HG03354 (cell line): Measurements from ENCODE around the gene ZCCHC7.

Experiments
- ATAC-seq: cut with Tn5 transposase; IDR thresholded peaks from one replicate; pipeline ENCODE4 v1.9.1; 2021; ENCODE audit warnings: mild to moderate bottlenecking; ENCODE audit not compliant: unreplicated experiment, poor library complexity, severe bottlenecking

ZCCHC7 gene

DNA sequence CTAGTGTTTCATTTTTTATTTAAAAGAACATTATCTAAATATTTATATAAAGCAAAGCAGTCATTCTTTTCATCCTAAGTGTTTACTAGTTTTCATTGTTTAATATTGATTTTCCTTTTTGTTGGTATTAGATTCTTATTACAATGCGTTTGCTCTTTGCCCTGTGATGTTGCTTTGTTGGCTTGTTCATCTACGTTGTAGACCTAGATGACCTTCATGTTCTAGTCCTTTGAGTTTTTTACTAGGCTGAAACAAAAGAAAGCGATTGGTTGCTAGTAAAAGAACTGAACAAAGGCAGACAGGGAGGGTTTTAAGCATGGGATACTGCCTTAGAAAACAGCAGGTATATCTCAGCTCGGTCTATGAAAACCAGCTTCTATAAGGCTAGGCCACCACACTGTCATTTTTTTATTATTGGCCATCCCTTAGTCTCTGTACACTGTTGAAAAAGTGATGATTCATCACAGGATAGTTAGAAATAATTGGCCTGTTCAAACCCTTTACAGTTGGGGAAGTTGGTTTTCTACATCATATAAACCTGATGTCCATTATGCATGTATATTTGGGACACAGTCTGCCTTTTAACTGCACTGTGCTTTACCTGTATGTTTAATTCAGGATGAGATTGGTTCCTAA lies 119.0 kb downstream of the ZCCHC7 start:
- no peak for ATAC-seq

DNA sequence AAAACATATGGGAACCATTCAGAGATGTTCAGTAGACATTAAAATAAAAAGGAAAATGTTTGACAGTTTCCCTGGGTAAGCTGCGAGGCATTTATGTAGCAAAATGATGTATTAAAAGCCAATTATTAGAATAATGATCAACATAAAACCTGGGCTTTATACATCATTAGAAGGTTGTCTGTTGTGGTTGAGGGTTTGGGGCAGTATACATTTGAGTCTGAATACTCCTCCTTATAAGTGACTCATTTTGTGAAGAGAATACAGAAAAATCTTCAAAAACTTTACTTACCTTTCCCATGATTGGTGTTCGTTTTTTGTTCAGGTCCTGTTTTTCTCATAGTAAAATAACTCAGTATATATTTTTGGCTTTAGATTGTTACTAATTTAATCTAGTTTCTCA lies 119.5 kb downstream of the ZCCHC7 start:
- no peak for ATAC-seq

DNA sequence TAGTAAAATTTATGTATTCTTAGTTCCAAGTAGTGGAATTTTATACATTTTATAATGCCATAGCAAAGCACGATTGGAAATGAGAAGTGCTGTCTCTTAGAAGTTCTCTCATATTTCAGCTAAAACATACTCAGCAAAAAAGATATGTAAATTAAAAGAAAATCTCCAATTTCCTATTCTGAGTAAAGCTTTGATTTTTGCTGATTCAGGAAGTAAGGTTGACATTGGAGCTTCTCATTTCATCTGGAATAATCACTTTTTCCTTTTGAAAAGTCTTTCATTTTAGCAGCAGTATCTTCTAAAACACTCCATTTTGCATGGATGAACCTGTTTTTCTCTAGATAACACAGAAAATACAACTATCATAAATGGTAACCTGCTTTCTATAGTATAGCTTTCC lies 121.0 kb downstream of the ZCCHC7 start:
- no peak for ATAC-seq

DNA sequence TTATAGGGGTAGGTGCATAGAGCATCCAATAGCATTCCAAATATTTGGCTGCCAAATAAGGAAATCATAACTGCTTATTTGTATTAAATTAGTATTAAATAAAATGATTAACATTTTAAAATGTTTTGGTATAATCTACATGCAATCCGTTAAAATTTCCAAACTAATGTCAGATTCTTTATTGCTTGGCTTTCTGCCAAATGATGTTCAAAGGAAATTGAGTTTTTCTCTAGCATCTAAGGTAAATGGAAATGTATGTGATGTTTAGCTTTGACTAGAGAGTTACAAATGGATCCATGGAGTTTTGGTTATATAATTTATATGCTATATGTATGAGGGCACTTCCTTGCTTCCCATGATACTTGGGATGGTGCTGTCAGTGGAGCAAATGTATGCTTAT lies 121.7 kb downstream of the ZCCHC7 start:
- ATAC-seq, result no peak

DNA sequence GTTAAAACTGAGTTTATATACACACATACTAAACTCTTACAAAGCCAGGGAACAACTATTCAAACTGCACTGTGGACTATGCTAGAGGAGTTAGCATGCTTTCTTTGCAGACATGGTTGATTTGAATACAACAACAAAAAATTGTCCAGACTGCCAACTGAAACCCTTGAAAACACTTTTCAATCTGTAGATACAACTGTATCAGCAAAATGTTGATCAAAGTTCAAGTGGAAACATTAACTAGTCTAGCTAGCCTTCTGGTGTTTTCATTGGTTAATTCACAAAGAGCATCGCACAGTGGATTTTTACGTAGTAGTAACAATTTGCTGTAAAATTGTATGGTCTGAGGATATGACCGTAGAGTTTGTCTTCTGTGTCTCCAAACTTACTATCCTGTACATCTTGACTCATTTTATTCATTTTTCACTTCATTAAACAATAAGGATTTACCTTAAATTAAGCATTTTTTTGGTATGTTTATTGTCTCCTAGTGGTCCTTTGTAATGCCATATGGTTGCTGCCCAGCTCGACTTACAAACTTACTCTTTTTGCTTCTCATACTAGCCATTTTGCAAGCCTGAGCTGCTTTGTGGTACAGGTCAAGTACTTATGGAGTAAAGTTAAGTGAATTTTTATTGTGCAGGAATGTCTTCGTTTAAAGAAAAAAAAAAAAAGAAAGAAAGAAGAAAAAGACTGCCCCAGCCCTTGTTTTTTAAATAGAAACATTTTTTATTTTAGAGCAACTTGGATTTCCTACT lies 123.4 kb downstream of the ZCCHC7 start:
- no peak for ATAC-seq

DNA sequence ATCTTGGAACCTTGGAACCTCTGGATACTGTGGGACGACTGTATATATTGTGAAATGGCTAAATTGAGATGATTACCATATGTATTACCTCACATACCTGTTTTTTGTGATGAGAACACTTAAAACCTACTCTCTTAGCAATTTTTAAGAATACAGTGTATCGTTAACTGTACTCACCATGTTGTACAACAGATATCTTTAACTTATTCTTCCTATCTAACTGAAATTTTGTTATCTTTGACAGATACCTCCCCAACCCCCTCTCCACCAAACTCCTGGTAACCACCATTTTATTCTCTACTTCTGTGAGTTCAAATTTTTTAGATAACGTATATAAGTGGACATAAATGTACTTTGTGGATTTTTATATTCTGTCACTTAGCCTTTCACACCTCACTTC lies 126.5 kb downstream of the ZCCHC7 start:
- no peak for ATAC-seq

DNA sequence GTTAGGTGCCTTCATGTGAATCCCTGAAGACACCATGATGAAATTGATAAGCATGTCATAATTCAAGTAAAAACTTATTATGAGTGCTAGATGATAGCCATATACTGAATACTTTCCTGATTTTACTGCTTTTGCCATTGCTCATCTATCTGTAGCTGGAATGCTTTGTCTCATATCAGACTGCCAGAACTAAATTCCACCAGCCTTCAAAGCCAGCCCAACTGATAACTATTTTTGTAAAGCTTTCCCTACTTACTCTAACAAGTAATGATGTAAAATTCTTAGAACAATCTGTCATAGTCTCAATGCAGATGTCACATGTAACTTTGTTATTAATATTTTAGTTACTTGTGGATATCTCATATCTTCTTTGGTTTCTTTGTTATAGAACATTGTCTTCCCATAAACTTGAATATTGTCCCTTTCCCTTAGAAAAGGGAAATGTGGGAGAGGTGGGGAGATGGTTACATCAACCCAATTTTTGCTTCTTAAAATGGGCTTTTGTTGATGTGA lies 128.3 kb downstream of the ZCCHC7 start:
- ATAC-seq, result no peak

DNA sequence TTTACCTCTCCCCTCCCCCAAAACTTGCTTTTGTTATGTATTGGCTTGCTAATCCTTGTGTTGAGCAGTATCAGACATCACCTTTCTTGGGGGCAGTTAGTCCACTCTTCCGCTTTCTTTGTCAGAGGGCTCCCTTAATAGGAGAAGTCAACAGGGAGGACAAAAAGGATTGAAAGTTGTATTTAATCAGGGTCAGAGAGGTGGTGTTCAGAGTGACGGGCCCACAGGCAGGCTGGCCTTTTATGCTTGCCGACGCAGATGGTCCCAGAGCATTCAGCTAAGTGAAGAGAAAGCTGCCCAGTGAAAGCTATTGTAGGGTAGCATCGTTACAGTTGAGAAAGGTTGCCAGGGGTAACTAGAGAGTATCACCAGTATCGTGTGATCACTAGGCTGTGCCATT lies 131.1 kb downstream of the ZCCHC7 start:
- ATAC-seq, result peak; percentile 97

DNA sequence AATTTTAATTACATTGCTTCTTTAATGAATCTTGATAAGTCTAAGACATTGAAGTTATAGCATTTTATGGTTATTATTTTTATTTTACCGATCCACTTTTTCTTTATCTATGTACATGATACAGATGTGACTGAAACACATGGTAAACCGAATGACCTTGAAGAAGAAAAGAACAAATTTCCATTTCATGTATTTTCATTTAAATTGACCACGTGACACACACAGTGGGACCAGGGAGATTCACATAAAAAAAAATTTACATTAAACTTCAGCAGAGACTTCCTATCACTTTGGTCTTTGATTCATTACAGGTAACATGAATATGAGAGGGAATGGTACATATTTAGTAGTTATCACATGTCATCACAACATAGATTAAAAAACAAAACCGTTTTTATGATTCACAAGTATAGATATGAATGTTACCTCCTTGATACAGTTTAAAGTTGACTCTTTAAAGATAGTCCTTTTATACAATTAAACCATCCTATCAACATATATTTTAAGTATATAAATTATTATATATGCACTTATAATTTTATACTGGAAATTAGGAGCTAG lies 133.1 kb downstream of the ZCCHC7 start:
- no peak for ATAC-seq

DNA sequence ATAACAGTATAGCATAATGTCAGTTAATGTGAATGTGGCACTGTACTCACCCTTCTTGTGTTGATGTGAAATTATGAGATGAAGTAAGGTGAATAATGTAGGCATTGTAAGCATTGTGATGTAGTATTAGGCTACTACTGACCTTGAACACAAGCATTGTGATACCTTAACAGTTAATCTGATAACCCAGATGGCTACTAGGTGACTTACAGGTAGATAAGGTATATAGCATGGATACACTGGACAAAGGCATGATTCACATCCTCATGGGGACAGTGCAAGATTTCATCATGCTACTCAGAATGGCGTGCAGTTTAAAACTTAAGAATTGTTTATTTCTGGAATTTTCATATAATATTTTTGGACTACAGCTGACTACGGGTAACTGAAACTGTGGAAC lies 134.8 kb downstream of the ZCCHC7 start:
- ATAC-seq, result no peak

DNA sequence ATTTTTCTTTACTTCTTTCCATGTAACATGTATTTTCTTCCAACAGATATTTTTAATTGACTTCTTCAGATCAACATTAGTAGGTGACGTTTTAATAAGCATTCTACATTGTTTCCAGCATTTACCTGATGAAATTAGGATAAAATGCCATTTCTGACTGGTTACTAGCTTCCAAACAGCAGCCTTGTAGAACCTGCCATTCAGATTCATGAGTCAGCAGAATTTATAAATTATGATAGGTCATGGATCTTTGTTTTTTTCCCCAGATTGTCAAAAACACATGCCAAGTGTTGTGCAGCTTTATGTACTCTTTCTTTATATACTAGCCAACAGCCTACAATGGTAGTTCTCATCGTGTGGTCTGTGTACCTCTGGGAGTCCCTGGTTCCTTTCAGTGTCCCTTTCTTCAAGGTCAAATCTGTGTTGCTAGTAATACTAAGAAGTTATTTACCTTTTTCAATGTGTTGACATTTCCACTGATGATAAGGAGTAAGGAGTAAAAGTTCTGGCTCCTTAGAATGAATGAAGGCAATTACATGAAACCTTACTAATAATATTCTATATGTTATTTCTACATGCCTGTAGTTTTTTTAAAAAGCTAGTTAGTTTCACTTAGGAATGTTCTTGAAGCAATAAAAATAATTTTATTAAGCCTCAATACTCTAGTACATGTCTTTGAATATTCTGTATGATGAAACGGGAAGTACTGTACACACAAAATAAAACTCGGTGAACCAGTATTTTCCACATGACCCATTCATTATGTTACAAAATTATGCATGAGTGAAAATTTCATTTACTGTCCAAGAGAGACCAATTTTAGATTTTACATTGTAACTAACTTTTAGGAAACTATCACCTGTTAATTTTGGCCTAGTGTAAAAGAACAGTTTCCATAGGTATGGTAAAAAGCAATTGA lies 135.8 kb downstream of the ZCCHC7 start:
- ATAC-seq, result no peak

DNA sequence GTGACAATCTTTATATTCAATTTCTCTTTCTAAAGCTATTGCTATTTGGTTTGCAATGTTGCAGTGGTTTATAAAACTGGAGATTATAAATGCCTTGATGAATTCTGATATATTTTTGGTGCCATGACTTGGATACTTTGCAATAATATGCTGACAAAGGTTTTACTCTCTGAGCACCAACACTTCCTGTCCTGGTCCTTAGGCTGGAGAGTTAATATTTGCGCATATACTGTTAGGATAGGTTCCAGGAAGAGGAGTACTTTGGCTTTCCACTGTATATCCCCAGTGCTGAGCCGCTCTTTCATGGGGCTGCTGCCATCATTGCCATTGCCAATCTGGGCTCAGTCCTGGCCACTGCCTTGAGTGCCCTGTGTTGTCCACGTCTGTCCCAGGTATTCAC lies 139.6 kb downstream of the ZCCHC7 start:
- no peak for ATAC-seq

DNA sequence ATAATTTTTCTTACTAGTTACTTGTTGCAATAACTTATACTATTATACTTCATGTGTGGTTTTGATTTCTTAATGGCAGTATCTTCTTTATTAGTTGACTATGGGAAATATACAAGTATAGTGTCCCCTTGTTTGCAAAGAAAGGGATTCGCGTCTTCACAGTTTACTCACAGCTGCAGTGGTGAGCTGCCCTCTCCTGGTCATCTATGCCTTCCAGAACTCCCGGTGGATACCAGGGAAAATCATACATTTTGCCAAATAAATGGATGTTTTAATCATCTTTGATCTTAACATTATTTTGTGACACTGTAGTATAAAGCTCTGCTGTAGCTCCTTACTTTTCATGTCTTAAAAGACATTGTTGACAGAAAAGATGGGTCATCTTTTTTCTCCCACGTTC lies 142.0 kb downstream of the ZCCHC7 start:
- no peak for ATAC-seq

DNA sequence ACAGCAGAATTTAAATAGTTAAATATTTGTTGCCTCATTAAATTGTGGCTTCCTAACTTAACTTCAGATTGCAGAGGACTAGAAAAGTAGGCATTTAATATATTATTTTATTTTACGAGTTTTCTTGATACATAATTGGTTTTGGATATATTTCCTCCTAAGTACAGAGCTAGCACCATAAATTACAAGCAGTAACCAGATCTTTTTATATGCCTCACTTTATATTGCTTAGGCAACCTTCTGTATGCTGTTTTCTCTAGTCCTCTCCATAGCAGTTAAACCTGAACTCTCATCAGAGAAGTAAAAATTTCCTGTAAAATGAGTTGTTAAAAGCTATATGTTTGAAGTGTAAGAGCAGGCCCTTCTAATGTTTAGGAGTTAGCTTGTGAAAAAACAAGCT lies 144.2 kb downstream of the ZCCHC7 start:
- no peak for ATAC-seq

DNA sequence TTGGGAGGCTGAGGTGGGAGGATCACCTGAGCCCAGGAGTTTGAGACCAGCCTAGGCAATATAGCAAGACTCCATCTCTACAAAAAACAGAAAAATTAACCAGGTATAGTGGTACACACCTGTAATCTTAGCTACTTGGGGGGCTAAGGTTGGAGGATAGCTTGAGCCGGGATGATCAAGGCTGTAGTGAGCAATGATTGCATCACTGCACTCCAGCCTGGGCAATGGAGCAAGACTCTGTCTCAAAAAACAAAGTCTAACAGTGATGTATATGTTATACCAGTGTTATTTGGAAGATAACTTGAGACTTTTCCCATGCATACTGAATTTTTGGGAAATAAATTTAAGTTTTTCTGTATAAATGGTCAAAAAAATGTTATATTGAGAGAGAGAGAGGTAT lies 146.3 kb downstream of the ZCCHC7 start:
- no peak for ATAC-seq

DNA sequence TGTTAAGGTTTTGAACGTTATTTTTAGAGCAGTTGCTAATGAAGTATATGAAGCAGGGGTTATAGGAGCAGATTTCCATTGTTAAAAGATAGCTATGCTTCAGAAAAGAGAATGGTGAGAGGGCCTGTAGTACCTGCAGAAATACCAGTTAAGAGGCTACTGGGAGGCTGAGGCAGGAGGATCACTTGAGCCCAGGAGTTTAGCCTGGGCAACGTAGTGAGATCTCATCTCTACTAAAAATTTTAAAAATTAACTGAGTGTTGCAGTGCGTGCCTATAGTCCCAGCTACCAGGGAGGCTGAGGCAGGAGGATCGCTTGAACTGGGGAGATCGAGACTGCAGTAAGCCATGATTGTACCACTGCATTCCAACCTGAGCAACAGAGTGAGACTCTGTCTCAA lies 148.8 kb downstream of the ZCCHC7 start:
- ATAC-seq, result no peak

DNA sequence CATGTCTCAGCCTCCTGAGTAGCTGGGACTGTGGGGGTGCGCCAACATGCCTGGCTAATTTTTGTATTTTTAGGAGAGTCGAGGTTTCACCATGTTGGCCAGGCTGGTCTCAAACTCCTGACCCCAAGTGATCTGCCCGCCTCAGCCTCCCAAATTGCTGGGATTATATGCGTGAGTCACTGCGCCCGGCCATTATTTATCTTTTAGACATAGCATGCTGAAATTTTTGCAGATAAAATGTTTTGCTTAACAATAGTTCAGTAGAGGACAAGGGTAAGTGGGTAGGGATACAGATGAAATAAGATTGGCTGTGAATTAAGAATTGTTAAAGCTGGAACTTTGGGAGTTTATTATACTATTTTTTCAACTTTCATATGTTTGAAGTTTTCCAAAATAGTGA lies 151.3 kb downstream of the ZCCHC7 start:
- no peak for ATAC-seq

DNA sequence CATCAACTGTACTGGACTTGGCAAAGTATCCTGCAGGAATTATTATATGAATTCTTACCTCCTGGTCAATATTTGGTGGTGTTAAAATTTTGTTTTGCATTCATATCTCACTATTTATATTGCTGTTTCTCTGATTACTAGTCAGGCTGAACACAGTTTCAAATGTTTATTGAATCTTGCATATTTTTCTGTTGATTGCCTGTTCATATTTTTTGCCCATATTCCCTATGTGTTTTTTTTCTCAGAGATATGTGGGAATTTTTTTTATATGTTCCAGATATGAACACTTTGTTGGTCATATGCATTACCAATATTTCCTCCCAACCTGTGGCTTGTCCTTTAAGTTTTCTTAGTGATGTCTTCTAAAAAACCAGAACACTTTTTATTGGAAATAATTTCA lies 153.2 kb downstream of the ZCCHC7 start:
- no peak for ATAC-seq

DNA sequence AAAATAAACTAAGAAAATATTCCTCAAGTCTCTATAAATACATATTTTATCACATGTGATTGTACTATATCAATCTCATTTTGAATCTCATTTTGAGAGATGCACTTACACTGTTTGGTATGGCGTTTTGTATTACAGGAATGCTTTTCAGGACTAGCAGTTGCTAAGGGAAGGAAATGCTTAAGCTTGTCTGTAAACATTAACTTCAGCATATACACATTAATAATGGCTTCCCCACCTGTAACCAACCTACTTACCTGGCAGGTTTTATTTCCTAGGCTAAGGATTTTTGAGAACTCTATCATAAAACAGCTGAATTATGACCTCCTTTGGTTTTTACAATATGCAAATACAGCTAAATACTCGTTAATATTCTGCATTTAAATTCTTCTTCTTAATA lies 161.2 kb downstream of the ZCCHC7 start:
- no peak for ATAC-seq

DNA sequence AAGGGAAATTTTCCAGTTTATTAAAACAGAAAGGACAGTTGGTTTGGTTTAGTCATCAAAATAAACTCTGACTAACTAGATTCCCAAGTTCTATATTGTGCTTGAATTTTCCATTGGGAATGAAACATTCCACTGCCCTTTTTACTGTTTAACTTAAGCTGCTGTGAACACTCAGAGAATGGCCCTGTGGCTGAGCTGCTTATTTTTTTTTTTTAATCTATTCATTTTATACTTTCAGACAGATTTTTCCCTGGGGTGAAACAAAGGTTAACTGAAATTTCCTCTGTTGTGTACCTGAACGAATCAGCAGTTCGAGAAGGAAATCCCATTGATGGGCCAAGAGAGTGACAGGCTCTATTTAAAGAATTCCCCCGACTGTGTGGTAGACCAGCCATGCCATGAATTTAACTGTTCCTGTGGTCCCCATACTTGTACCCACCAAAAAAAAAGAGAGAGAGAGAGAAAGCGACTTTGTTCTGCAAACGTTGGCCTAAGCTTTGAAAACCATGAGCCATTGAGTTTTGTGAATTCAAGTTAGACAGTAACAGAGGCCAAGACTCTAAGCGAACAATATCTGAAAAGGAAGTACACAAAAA lies 163.5 kb downstream of the ZCCHC7 start:
- ATAC-seq, result peak; percentile 53
